HG02840 (cell line): ENCODE results near the gene SPSB4.

Experiments
- ATAC-seq: cut with Tn5 transposase; IDR thresholded peaks from one replicate; pipeline ENCODE4 v1.9.1; 2021; ENCODE audit warnings: mild to moderate bottlenecking, moderate library complexity, moderate number of reproducible peaks; ENCODE audit not compliant: unreplicated experiment, low FRiP score

SPSB4 gene

DNA sequence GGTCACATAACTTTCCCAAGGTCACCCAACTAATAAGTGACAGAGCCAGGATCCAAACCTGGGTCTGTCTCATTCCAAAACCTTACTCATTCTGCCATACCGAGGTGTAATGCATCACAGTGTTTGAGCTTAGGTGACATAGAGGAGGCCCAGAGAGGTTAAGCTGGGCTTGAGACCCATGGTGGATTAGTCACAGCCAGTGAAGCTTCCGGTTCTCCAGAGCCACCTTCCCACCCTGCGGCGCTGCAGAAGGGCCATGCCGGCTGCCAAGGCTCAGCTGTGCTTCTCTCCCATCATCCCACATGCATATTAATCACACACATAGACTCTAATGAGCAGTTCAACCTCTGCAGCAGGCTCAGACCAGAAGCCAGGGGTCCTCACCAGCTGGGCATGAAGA is 42.2 kb downstream of the SPSB4 start:
- no peak for ATAC-seq

DNA sequence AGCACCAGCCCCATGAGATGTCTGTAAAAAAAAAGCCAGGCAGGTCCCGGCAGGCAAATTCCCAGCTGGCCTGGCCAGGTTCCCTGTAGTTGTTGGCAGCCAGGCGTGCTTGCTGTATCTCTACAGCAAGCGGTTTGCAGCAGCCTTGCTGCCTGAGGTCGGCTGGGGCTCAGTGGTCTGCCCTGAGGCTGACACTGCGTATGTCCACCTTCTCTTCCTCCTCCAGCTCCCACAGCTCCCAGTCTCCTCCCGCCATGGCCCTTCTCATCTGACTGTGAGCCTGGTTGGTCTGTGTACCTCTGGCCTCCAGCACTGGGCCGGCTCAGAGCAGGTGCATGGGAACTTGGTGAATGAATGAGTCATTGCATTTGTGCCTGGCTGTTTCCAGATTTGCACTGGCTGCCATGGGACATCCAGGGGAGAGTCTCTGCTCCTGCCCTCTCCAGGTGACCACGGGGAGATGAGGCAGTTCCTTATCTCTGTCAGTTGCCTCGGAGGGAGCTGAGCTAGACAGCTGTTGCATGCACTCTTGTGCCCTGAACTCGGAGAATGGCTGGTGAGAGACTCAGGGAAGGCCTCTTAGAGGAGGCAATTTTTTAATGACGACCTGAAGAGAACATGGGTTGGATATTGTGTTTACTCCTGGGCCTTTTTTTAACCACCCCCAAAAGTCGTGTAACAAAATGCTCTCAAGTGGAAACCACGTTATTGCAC is 43.0 kb downstream of the SPSB4 start:
- no peak for ATAC-seq

DNA sequence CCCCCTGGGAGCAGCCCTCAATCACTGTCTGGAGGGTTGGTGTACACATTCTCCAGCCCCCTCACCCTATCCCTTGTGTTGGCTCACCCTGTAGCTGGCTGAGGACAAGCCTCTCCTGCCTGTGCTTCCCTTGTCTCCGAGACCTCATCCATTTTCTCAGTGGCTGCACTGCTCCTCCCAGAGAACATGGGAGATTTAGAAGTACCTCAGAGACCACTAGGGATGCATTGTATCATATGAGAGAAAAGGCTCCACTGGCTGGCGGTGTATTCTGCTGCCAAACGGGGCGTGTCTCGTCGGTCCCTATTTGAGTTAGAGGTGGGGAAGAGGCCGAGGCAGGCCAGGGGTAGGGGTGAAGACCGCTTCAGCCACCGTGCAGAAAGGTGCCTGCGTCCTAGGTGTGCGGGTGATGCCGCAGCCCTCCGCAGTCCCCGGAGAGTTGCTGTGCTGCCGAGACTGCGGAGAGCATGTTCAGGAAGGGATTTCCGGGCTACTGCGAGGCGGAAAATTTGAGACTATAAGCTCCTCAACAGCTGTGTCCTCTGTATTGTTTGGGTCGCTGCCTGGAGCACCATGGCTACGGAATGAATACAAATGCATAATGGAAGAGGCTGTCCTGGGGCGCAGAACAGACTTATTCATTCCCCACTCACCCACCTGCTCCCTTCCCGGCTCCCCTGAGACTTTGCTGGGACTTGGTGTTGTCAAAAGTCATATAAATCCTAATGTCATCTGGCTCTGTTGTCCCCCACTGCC is 43.8 kb downstream of the SPSB4 start:
- no peak for ATAC-seq

DNA sequence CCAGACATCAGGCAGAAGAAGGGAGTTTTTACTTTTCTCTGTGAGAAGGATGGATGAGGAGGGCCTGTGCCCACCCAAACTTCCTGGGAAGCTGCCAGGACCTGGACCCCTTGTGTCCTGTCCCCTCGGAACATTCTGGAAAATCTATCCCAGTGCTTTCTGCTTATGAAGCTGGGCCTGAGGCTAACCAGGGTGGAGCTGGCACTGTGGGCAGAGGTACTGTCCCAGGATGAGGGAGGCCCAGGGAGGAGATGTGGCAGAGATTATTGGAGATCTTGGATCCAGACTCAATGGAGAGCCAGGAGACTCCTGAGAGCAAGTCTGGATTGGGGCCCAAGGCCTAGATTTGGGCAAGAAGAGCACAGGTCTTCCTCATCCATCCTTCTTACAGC is 44.4 kb downstream of the SPSB4 start:
- ATAC-seq: no peak

DNA sequence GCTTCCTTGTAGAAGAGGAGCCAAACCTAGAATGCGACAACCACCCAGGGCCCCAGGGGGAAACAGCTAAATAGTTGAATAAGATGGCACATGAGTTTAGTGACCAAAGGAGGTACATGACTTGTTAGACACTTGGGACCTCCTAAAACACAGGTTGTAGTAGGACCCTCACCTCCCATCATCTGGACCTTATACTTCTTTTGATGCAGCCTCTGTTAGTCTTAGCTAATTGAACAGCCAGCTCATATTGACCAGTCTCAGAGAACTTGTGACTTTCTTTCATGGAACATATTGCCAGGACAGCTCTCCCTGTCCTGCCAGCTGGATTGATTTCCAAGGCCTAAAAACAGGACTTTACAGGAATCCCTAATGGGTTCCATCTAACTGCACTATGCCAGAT is 45.0 kb downstream of the SPSB4 start:
- no peak for ATAC-seq

DNA sequence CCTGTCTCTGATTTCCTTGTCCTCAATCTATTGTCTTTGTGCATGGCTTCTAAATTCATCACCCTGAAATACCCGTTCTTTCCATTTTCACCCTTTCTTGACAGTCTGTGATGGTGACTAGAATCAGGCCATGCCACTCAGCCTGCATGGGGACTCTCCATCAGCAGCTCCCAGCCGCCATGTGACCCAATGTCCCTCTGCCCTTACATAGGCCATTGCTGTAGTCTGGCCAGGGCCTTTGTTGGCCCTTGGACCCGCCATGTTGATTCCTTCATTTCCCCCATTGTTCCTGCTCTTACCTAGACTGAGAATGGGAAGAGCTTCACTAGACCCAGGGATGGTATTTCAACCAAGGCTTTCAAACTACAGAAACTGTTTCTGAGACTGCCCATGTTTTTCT is 45.8 kb downstream of the SPSB4 start:
- no peak for ATAC-seq

DNA sequence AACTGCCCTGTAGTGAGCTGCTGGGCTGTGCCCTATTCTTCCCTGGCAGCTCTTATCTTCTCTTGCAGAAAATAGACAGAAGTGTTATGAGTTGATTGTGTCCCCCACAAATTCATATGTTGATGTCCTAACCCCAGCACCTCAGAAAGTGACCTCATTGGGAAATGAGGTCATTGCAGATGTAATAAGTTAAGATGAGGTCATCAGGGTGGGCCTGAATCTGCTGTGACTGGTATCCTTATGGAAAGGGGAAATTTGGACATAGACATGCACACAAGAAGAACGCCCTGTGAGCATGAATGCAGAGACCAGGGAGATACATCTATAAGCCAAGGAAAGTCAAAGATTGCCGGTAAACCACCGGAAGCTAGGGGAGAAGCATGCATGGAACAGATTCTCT is 49.0 kb downstream of the SPSB4 start:
- no peak for ATAC-seq

DNA sequence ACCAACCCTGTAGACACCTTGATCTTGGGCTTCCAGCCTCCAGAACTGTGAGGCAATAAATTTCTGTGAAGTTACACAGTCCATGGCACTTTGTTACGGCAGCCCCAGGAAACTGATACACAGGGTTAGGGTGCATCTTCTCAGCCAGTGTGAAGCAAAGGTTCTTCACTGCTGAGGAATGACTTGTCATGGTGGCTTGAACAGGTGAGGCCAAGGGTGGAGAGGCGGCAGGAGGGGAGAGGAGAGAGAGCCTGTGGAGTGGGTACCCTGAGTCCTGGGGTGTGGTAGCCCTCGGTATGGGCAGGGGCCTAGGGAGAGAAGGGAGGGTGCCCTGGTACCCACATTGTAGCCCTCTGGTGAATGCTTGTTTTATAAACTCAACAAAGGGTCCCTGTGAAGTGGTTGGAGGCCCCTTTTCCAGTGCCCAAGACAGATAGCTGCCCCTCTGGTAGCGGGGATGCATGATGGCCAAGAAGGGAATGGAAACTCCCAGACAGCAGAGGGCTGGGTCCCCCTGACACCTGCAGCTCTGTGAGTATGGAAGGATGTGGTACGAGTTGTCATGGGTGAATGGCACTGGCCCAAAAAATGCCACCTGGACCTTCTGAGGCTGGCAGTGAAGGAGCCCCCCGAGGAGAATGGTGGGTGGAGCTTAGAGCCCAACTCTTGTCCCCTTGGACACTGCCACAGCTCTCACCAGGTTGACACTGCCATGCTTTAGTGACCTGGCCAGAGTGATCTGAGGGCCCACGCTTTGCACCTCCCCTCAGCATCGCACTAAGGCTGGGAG is 49.6 kb downstream of the SPSB4 start:
- ATAC-seq: no peak

DNA sequence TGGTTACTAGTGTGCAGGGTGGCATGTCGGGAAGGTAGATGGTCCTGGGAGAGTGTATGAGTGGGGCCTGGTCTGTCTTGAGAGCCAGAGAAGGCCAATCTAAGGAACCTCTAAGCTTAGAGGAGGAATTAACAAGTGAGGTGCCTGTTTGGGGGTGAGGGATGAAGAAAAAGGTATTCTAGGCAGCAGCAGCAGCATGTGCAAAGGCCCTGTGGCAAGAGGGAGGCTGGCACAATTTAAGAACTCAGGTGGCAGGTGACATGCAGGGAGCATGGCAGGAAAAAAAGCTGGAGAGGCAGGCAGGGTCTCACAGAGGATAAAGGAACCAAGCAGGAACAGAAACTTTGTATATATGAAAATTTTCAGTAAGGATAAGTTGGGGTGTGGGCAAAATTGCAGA is 51.2 kb downstream of the SPSB4 start:
- ATAC-seq: no peak

DNA sequence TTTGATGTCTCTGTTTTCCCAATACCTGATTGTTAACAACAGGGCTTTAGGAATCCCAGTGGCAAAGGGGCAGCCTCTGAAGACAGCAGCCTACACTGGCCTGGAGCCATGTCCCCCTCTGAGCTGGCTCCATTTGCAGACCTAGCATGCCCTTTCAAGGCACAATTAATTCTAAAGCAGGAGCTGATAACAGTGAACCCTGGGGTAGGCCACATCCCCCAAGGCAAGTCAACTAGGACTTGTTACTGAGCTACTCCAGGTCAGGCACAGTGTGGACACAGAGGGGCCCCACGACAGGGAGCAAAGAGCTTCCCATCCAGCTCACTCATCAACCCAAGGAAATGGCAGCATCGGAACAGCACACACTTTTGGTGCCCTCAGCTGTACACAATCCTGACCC is 51.9 kb downstream of the SPSB4 start:
- ATAC-seq: no peak

DNA sequence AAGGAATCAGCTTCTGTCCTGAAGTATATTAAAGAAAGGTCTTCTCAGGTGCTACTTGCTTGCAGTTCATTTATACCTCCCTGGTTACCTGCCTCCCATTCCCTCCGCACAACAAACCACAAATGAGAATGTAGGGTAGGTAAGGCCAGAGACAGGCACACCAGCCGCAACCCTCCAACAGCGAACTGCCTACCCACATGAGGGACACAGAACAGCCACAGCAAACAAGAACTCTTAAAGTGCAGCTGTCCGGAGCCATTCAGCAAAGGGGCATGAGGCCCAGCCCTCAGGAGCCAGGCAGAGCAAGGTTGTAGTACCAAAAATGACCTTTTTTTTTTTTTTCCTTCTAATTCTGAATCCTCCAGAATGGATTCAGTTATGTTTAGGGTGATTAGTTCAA is 52.4 kb downstream of the SPSB4 start:
- ATAC-seq: no peak

DNA sequence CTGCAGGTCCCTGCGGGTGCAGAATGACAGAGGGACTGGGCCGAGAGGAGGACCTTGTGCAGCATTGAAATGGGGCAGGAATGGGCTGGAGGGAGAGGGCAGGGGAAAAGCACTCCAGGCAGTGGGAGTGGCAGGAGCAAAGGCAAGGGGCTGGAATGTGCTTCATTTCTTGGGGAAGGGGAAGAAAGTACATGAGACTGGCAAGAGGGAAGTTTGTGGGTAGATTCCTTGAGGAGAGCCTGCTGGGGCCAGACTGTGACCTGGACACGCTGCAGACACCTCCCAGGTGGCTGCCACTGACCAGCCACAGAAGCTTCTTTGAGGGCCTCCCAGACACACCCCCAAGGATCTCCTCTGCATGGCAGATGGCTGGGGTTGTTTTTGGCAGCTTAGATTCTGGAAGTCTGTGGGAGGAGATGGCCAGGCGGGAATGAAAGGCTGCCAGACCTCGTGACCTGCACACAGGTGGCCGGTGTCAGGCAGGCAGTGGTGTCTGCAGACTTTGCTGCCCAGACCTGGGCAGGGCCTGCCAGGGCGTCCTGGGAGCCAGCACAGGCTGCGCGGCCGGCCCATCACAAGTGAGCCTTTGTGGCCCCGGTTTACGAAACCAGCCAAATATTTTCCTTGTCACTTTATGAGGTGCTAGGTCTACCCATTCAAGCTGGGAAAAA is 53.1 kb downstream of the SPSB4 start:
- ATAC-seq: no peak

DNA sequence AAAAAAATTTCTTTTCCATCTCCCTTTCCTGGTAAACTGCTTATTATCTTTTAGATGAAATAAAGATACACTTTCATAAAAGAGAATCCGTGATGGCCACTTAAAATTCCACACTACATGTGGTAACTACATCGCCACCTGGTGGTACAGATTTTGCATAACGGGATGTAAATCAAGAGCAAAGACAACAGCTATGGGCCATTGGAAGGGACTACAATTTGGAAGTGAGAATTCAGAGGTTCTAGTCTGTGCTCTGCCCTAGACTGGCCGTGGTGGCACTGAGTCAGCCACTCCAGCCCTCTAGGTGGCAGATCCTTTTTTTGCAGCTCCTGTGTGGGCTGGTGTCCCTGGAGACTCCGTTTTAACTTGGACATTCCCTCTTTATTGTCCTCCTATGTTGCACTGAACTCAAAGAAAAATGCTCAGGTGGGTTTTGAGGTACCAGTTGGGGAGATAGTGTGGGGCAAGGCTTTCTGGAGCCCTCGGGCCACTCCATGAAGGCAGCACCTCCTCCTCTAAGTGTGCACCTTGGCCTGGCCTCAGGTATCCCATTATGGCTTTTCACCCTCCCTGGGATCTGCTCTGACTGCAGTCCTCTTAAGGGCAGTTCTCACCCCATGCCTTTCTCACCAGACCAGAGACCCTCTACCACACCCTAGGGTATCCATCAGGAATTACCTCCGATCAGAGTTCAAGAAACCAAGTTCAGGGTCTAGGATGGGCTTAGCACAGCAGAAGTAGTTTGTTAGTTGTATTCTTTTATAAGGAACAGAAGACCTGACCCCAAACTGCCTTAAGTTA is 54.9 kb downstream of the SPSB4 start:
- ATAC-seq: no peak

DNA sequence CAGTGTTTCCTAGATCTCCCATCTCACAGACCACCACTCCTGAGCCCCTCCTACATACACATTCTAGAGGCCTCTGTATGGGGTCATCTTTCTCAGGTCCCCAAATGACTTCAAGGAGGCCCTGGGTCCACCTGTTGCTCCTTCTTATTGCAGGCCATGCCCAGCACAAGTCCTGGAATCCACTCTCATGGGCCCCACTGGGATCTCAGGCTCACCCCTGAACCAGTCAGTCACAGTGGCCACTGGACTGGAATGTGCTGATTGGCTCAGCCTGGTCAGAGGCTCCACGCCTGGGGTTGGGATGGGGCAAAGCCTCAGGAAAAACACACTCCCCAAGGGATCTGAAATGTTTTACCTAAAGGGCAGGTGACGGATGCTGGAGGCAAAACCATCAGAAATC is 55.7 kb downstream of the SPSB4 start:
- no peak for ATAC-seq

DNA sequence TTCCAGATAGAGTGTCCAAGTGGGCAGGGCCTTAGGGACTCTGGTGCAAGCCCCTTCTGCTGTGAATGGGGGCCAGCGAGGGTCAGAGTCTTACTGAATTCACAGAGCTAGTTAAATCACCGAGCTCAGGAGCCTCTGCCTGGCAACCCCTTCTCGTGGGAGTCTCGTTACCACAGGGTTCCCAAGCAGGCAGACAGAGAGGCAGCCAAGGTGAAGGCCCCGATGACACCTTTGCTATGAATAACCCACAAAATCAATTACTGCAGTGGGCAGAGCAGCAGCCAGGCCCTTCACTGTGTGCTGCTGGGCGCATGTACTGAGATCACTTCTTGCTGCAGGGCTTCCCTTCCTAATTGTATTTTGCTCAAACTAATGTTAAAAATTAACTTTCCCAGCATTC is 56.9 kb downstream of the SPSB4 start:
- no peak for ATAC-seq

DNA sequence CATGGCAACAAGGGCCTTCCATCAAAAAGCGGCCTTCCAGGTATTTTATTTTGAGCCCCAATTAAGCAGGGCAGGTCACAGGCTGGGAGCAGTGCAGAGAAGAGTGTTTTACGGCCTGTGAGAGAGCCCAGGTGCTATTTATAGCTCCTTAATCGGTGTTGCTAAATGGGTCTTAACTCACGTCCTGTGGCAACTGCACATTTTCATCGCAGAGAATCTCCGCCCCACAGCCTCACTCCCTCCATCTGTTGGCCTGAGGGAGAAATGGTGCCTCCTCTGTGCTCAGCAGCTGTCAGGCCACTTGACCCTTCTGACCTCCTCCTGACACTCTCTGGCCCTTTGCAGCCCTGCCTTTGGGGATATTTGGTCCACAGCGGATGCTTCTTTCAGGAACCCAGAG is 58.6 kb downstream of the SPSB4 start:
- no peak for ATAC-seq

DNA sequence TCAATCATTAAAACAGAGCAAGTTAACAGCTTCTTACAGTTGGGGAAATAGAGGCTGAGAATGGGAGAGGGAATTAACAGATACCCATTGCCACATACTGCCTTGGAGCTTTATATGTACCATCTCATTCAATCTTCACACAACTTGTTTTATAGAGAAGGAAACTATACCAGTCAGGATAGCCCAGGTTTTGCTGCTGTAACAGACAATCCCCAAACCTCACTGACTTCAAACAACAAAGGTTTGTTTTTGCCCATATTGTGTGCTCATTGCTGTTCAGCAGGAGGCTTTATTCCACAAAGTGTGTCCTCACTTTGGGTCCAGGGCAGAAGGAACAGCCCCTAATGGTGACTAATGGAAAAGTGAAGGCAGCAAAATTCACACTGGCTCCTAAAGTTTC is 59.2 kb downstream of the SPSB4 start:
- no peak for ATAC-seq

DNA sequence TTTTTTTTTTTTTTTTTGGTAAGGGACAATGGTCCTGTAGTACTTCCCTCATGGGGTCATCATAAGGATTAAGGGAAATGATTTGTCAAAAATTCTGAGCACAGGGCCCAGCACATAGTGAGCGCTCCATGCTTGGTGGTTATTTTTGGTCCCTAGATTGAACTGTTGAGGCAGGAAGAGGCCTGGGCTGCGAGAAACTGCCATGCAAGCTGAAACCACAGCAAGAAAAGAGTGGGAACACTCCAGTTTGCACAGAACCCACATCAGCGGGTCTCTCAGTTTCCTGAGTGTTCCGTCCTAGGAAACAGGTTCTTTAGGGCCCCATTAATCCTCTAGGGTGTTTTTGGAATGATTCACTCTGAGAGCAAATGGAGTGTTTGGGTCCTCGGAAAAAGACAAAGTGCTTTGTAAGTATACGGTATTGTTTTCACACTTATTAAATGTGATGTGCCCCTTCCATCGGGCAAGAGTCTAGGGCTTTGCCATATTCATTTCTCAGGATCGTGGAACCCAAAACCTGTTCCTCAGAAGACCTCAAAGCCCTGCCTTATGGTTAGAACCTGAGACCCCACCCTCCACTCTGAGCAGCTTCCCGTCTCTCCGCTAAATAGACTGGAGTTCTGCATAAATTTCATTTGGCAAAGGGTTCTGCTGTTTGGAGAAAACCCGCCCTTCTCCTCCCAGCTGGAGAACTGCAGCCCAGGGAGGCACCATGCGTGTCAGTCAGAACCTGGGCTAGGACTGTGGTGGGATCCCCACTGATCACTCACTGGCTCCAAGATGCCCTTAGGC is 60.4 kb downstream of the SPSB4 start:
- ATAC-seq: no peak

DNA sequence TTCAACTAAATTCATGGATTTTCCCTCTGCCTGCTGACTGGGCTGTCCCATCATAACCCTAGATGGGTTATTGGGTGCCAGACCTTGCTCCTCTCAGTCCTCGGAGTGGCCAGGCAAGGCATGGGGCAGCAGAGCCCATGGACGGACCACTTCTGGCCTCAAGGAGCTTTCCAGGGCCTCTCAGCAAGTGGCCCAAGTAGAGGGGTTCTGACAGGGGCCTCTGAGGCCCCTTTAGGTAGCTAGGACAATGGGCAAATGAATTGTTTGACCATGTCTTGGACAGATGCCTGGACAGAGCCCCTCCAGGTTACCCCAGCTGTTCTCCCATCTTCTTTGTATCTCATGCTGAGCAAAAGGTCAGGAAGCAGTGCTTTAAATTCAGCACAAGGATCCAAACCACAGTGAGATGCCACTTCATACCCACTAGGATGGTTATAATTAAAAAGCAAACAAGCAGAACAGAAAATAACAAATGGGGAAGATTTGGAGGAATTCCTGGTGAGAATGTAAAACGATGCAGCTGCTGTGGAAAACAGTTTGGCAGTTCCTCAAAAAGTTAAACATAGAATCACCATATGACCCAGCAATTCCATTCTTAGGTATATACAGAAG is 61.6 kb downstream of the SPSB4 start:
- ATAC-seq: no peak
